ENCODE data around the gene ARL3. TPM values are rescaled to one million over a fixed set of nuclear protein-coding genes. Genes with fewer than 3 reads are reported as not detected.

ARL3 gene
- total and polyA plus RNA-seq, 2 of the 4 experiments (the other 2 are of a cell fraction): 5.0 to 14.3 TPM

DNA sequence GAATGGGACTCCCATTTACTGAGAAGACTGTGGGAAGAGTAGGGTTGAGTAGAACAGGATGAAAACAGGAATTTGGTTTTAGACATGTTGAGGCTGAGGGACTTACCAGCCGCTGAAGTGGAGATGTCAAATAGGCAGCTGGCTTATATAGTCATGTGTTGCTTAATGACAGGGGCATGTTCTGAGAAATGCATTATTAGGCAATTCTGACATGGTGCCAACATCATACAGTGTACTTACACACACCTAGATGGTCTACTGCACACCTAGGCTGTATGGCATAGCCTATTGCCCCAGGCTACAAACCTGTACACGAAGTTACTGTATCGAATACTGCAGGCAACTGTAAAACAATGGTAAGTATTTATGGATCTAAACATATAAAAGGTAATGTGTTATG, 17.5 kb downstream of the ARL3 start:
- Histone ChIP-seq H3K9me3 (ENCODE audit: control insufficient read depth, insufficient read depth, low read length) (no peaks in the 10 kb centered on the region), H4K5ac (ENCODE audit: low read depth, low read length) (no peak overlapping the region), H2BK120ac (ENCODE audit: low read depth, low read length) (no peak overlapping the region), H3K4me3 (ENCODE audit: insufficient read depth, low read depth, low read length) (no peak overlapping the region), H3K9ac (ENCODE audit: low read depth, low read length) (no peak overlapping the region), H3K36me3 (ENCODE audit: control insufficient read depth, insufficient read depth, low read length) (peaks cover 11% of the 10 kb centered on the region), H3K27me3 (ENCODE audit: control insufficient read depth, insufficient read depth, low read length) (no peaks in the 10 kb centered on the region), H4K20me1 (ENCODE audit: insufficient read depth, low read length) (no peaks in the 10 kb centered on the region), H3K79me1 (ENCODE audit: low read depth in 1 of 2, low read length in 2 of 2) (peaks cover 0 to 7% of the 10 kb centered on the region in 2 experiments; a peak in 2 of 4 replicates), H3K27ac (ENCODE audit: insufficient read depth, low read length) (no peak overlapping the region), H3K9me1 (ENCODE audit: insufficient read depth, low read length) (no peaks in the 10 kb centered on the region), H4K91ac (ENCODE audit: insufficient read depth, low read depth, low read length) (no peak overlapping the region), H3K4me1 (ENCODE audit: control insufficient read depth, insufficient read depth, low read length) (peaks cover 4% of the 10 kb centered on the region), H2AFZ (replicated peaks; ENCODE audit: low read length, poor library complexity) (no peak overlapping the region), H2BK5ac (ENCODE audit: low read depth, low read length, poor library complexity, severe bottlenecking) (no peak overlapping the region), H3K23ac (ENCODE audit: low read depth, low read length) (no peak overlapping the region), H2AK9ac (replicated peaks; ENCODE audit: low read depth, low read length, poor library complexity) (no peak overlapping the region), H3K56ac (ENCODE audit: extremely low read depth, insufficient read depth, low read length) (no peak overlapping the region), H3K18ac (ENCODE audit: low read depth, low read length) (no peak overlapping the region), H4K8ac (ENCODE audit: low read depth in 2 of 2, low read length in 2 of 2) (no peak overlapping the region), H2BK20ac (ENCODE audit: low read depth, low read length) (no peak overlapping the region), H3K4me2 (ENCODE audit: low read depth, low read length) (no peak overlapping the region), H3K14ac (replicated peaks; ENCODE audit: low read depth, low read length) (no peak overlapping the region), H3K4ac (ENCODE audit: low read depth, low read length) (no peak overlapping the region), H2AK5ac (ENCODE audit: low read depth, low read length) (no peak overlapping the region), H2BK15ac (ENCODE audit: low read depth, low read length) (no peak overlapping the region)
- POLR2A ChIA-PET (ENCODE audit: unreplicated experiment): no interaction called here
- WGBS, 2 experiments (ENCODE audit: extremely low coverage in 2 of 2, insufficient read length in 1 of 2): no CpG with 5 or more reads among the region's 3 CpGs
- DNase-seq (no peak), ATAC-seq (ENCODE audit: low read depth) (no peak)
- dilution Hi-C loops (cut with HindIII; ENCODE audit: low sequenced_read_pairs, unreplicated experiment): no loop called here
- intact Hi-C loops (cut with micrococcal nuclease): no loop called here
- TF ChIP-seq, protein P1, sequence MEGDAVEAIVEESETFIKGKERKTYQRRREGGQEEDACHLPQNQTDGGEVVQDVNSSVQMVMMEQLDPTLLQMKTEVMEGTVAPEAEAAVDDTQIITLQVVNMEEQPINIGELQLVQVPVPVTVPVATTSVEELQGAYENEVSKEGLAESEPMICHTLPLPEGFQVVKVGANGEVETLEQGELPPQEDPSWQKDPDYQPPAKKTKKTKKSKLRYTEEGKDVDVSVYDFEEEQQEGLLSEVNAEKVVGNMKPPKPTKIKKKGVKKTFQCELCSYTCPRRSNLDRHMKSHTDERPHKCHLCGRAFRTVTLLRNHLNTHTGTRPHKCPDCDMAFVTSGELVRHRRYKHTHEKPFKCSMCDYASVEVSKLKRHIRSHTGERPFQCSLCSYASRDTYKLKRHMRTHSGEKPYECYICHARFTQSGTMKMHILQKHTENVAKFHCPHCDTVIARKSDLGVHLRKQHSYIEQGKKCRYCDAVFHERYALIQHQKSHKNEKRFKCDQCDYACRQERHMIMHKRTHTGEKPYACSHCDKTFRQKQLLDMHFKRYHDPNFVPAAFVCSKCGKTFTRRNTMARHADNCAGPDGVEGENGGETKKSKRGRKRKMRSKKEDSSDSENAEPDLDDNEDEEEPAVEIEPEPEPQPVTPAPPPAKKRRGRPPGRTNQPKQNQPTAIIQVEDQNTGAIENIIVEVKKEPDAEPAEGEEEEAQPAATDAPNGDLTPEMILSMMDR (conservative IDR thresholded peaks at IDR 0.05; ENCODE audit: low read depth, low read length): no peak
- no peak for TF ChIP-seq FOS (IDR thresholded peaks at IDR 0.05; ENCODE audit: low read depth, low read length)
- no peak for TF ChIP-seq NFE2L2 (IDR thresholded peaks at IDR 0.05; ENCODE audit: low read depth, low read length)
- TF ChIP-seq MAFK (IDR thresholded peaks at IDR 0.05; ENCODE audit: low read depth, low read length): no peak
- no peak for TF ChIP-seq BHLHE40 (IDR thresholded peaks at IDR 0.05; ENCODE audit: low read depth, low read length)
- no peak for TF ChIP-seq CEBPB (IDR thresholded peaks at IDR 0.05; ENCODE audit: low read depth, low read length)
- TF ChIP-seq, protein P2, sequence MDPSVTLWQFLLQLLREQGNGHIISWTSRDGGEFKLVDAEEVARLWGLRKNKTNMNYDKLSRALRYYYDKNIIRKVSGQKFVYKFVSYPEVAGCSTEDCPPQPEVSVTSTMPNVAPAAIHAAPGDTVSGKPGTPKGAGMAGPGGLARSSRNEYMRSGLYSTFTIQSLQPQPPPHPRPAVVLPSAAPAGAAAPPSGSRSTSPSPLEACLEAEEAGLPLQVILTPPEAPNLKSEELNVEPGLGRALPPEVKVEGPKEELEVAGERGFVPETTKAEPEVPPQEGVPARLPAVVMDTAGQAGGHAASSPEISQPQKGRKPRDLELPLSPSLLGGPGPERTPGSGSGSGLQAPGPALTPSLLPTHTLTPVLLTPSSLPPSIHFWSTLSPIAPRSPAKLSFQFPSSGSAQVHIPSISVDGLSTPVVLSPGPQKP (IDR thresholded peaks at IDR 0.05; ENCODE audit: borderline replicate concordance, low read depth, low read length): no peak
- TF ChIP-seq CHD1 (IDR thresholded peaks at IDR 0.05; ENCODE audit: low read depth, low read length): no peak
- TF ChIP-seq, protein P3, sequence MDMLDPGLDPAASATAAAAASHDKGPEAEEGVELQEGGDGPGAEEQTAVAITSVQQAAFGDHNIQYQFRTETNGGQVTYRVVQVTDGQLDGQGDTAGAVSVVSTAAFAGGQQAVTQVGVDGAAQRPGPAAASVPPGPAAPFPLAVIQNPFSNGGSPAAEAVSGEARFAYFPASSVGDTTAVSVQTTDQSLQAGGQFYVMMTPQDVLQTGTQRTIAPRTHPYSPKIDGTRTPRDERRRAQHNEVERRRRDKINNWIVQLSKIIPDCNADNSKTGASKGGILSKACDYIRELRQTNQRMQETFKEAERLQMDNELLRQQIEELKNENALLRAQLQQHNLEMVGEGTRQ (IDR thresholded peaks at IDR 0.05; ENCODE audit: low read depth, low read length): no peak
- TF ChIP-seq RCOR1 (IDR thresholded peaks at IDR 0.05; ENCODE audit: insufficient replicate concordance, low read length): no peak
- TF ChIP-seq POLR2A (IDR thresholded peaks at IDR 0.05; ENCODE audit: low read depth, low read length): no peak
- TF ChIP-seq SMC3 (IDR thresholded peaks at IDR 0.05; ENCODE audit: low read depth, low read length): no peak
- no peak for TF ChIP-seq MXI1 (IDR thresholded peaks at IDR 0.05; ENCODE audit: borderline replicate concordance, low read depth, low read length)
- TF ChIP-seq RAD21 (IDR thresholded peaks at IDR 0.05; ENCODE audit: low read length): no peak
- TF ChIP-seq RFX5 (IDR thresholded peaks at IDR 0.05; ENCODE audit: low read depth, low read length): no peak
- no peak for TF ChIP-seq MAZ (IDR thresholded peaks at IDR 0.05; ENCODE audit: borderline replicate concordance, low read depth, low read length)
- BruUV-seq (replicated peaks): no TSS peak
- CTCF ChIA-PET: interaction anchor here (0.6 kb wide), 2 partner anchors 227 to 758 kb away, joined by 3 to 5 read pairs; no protein-coding TSS in a partner anchor
- in situ Hi-C loops (cut with MboI; ENCODE audit: low sequenced_read_pairs): no loop called here

Data from IMR-90 (cell line).